ENCODE data around the gene CLIP3.

DNA sequence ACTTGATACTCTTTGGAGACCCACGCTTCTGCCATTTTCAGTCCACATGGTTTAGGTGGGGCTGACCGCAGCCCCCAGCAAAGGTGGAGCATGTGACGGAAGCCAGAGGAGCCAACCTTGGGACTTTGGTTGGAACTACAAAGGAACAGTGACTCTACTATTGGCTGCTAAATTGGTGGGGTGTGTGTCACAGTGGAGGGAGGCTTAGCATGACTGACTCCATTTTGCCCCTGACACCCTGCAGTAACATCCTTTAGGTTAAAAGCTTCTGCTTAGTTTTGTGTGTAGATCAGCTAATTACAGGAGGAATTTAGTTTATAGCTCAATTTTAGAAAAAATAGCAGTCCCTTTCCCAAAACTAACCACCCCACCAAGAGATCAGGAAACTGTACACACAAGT is 31.1 kb downstream of the CLIP3 start:
- TF ChIP-seq, protein P1, sequence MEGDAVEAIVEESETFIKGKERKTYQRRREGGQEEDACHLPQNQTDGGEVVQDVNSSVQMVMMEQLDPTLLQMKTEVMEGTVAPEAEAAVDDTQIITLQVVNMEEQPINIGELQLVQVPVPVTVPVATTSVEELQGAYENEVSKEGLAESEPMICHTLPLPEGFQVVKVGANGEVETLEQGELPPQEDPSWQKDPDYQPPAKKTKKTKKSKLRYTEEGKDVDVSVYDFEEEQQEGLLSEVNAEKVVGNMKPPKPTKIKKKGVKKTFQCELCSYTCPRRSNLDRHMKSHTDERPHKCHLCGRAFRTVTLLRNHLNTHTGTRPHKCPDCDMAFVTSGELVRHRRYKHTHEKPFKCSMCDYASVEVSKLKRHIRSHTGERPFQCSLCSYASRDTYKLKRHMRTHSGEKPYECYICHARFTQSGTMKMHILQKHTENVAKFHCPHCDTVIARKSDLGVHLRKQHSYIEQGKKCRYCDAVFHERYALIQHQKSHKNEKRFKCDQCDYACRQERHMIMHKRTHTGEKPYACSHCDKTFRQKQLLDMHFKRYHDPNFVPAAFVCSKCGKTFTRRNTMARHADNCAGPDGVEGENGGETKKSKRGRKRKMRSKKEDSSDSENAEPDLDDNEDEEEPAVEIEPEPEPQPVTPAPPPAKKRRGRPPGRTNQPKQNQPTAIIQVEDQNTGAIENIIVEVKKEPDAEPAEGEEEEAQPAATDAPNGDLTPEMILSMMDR (IDR thresholded peaks at IDR 0.05), result no peak
- TF ChIP-seq POLR2A (IDR thresholded peaks at IDR 0.05), result no peak

Measured in right lobe of liver (tissue), 4 donors.